Fibroblast of the conjunctiva (primary cell): ENCODE data around the gene PERCC1.
"Not testable (repeated sequence)": the region's sequence is repeated elsewhere in the genome, so short reads cannot be mapped to it uniquely, and the experiment has no call there.

Experiments used
- DNase-seq: peaks from one replicate; pipeline ENCODE4 v3.0.0-alpha.2; 2010; ENCODE audit warnings: low read depth

PERCC1 gene

DNA sequence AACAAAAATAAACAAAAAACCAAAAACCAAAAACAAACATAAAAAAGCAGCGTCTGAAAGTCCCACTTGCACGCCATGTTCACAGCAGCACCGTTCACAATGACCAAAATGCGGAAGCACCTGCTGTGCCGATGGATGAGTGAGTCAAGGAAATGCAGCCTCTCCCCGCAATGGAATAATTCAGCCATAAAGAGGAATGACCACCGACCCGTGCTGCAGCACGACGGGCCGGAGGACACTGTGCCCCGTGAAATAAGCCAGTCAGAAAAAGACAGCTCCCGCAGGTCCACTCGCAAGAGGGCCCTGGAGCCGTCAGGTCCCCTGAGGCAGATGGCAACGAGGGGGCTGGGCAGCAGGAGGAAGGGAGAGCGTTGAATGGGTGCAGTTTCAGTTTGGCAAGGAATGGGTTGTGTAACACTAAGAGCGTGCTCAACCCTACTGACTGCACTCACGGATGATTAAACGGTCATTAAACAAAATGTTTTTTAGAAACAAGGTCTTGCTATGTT lies 38.9 kb downstream of the PERCC1 start:
- DNase-seq, result no peak

DNA sequence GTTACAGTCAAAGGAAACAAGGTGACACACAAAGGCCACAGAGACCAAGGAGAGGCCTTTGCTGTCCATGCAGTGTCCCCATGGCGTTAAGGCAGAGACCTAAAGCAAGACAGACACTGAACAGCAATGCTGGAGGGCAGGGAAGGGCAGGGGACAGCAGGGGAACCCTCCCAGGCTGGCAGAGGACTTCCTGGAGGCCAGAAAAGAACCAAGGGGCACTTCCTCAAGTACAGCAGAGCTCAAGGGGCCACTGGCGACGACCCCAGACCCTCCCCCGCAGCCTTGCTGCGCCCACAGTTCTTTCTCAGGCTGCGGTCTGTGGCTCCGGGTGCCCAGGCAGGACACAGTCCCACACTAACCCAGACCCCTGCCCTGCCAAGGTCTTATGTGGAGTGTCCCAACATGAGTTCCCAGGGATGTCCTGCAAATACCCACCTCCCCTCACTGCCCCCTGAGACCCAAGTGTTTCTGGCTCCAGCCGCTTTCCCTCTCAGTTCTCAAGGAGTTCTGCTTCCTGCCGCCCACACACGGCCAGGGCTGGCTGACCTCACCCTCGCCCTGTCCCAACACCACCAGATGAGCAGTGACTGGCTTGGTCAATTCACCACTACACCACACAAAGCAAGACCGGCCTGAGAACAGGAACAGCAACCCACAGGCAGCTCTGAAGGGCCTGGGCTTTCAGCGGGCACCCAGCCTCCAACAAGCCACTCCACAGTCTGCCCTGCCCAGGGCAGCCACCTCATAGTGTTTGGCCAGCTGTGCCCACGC lies 39.8 kb downstream of the PERCC1 start:
- no peak for DNase-seq

DNA sequence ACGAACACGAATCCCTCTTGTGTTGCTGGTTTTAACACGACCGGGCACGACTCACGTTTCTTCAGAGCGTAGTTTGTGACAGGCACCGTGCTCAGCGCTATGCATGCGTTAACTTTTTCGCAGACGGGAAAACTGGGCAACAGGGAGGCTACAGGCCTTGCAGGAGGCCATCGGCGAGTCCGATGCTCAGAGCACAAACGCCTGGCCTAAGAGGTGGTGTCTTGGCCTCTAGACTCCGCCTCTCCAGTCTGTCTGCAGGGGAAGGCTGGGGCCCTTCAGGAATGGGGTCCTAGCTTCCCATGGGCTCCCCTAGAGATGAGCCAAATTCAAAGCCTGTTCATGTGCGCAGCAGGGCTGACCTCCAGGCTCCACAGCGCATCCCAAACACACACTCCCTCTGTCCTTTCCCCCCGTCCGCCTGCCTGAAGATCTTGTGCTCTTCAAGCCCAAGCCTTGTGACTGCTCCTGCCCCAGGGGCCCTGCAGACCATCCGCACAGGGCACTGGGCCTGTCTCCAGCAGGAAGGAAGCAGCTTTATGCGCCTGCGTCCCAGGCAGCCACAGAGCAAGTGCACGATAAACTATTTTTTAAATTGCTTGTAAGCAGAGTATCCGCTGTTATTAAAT lies 40.8 kb downstream of the PERCC1 start:
- no peak for DNase-seq

- DNase-seq, result no peak
Measured at GRCh38 chr16:1472974-1473373, 42.1 kb downstream of the PERCC1 start.

DNA sequence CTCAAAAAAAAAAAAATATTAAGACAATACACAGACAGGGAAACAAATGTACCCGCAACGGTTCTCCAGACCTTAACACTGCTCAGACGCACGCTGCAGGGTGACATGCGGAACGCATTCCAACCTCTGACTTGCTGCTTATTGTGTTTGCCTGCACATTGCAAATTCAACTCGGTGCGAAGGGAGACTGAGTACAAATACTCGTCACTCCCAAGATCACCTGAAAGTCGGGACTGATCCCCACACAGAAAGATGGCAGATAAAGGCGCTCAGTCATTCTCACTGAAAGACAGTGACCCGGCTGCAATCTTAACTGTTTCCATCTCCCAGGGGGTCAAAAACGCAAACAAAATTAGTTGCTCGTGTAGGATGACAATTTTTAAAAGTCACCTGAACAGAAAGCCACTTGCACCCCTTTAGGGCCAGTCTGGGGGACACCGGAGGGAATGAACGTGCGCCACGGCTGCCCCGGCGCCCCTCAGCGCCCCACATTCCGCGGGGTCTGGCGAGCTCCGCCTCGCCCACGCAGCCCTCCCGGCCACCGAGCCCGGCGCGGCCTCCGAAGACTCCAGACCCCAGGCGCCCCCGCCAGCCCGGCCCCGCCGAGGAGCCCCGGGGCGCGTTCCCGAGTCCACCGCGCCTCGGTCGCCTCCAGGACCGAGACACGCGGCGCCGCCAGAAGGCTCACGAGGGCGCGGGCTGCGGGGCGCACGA lies 43.4 kb downstream of the PERCC1 start:
- DNase-seq, result no peak

DNA sequence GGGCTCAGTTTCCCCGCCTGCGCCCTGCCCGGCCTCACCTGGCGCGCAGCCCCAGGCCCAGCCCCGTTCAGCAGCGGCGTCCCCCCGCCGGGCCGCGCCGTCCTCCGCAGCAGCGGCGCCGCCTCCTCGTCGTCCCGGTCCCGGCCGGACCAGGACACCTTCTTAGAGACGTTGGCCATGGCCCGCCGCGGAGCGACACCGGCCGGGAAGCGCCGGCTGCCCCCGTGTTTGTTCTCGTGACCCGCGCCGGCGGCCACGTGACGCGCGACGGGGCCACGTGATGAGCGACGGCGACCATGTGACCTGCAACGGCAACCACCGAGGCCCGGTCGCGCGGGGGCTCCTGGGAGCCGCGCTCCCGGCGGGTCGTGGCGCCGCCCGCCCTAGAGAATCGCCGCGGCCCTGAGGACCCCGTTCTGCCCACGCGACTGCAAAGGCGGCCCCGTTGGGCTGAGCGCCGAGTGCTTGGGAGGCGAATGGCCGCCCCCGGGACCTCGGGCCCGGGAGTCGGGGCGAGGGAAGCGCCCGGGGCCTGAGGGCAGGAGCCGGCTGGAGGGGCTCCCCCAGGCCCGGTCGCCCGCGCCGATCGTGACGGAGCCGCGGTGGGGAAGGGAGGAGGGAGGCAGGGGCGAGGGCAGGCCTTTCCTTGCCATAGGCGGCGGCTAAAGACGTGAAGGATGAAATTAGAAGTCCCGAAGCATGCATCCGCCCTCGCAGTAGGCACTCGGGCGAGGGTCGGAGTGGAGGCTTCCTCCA lies 44.1 kb downstream of the PERCC1 start, which contains the start of gene CLCN7:
CLCN7 (minus strand) TSS at position 233 of the 756 bp plus-strand sequence; CDS start at position 179, 54 bp downstream.
- peak; percentile 55 for DNase-seq

- no peak for DNase-seq
Measured at GRCh38 chr16:1475552-1476114, 44.8 kb downstream of the PERCC1 start.

GRCh38 chr16:1477033-1477432 lies 46.2 kb downstream of the PERCC1 start:
- no peak for DNase-seq

DNA sequence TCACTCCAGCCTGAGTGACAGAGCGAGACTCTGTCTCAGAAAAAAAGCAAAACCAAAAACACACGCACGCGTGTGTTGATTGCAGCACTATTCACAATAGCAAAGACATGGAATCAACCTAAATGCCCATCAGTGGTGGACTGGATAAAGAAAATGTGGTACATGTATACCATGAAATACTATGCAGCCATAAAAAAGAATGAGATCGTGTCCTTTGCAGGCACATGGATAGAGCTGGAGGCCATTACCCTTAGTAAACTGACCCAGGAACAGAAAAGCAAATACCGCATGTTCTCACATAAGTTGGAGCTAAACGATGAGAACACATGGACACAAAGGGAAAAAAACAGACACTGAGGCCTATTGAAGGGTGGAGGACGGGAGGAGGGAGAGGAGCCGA lies 48.1 kb downstream of the PERCC1 start:
- DNase-seq, result not testable (repeated sequence)

DNA sequence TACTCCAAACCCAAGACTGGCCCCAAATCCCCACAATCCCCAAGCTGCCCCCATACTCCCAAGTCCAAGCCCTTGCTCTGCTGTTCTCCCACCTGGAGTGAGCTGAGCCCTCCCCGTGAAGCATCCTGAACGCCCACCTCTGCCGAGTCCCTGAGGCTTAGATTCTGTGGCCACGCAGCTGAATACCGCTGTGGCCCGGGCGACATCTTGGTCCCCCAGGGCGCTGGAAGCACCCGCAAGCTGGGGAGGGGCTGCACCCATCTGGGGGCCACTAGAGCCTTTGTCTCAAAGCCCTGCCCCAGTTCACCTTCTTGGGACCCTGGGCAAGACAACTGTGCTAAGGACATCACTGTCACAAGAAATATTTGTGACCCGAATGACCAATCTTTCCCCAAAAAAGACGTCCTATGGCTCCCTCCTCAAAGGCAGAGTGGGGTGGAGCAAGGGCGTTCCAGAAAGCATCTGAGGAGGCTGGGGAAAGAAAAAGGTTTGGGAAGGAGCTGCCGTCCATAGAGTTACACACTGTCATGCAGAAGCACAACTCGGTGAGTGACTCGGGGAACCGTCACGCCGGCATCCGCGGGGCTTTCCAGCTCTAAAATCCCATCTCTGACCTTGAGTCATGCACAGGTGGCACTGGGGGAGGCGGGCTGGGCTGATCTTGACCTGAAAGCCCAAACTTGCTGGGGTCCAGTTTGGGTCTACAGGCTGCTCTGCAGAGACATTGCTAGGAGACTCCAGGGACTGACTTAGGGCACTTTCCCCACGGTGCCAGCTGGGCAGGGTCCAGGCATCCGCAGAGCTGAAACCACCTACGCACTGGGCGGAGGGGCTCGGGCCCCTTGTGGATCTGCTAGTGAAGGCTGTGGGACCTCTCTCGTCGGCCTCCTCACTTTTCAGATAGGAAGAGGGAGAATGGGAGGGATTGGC lies 51.3 kb downstream of the PERCC1 start:
- DNase-seq, result no peak
